Fibroblast of the aortic adventitia (primary cell): ENCODE data around the gene PROK1. TPM values are rescaled to one million over a fixed set of nuclear protein-coding genes. Genes with fewer than 3 reads are reported as not detected.

ENCODE experiments used
- DNase-seq: peaks from one replicate; pipeline ENCODE4 v3.0.0-alpha.2; 2010; ENCODE audit warnings: low read depth
- H3K4me3 ChIP-seq: 2 replicates; pipeline ENCODE4 v1.5.1; 2011; ENCODE audit warnings: low read depth, mild to moderate bottlenecking, control low read depth, low read length, moderate library complexity
- CTCF ChIP-seq: IDR thresholded peaks from 2 replicates; pipeline ENCODE4 v1.5.1; 2011; ENCODE audit warnings: mild to moderate bottlenecking, low read length, control low read depth, inconsistent platforms; ENCODE audit not compliant: insufficient read depth
- total RNA-seq: library from RNA; depleted of rRNA; stranded (reverse); fragments of >200 nt; gene quantifications from 2 replicates; pipeline ENCODE4 v1.2.3, GENCODE V29; 2012; ENCODE audit warnings: low replicate concordance

The PROK1 gene
- total RNA-seq, 1 donor = not detected

GRCh38 chr1:110441888-110442287 lies 9.1 kb upstream of the PROK1 start:
- H3K4me3 ChIP-seq = no peak overlapping the region
- no peak for TF ChIP-seq CTCF
- DNase-seq = no peak

- no peak for TF ChIP-seq CTCF
- no peak overlapping the region for H3K4me3 ChIP-seq
- peak; percentile 26 for DNase-seq
These were observed 7.5 kb upstream of the PROK1 start for GRCh38 chr1:110443451-110443850.

GRCh38 chr1:110444561-110444960 lies 6.4 kb upstream of the PROK1 start:
- no peak for TF ChIP-seq CTCF
- DNase-seq = no peak
- H3K4me3 ChIP-seq = no peak overlapping the region

- no peak overlapping the region for H3K4me3 ChIP-seq
- no peak for TF ChIP-seq CTCF
- DNase-seq = no peak
These were observed 993 bp upstream of the PROK1 start for GRCh38 chr1:110449661-110450651.

- no peak for DNase-seq
These were observed 1.4 kb downstream of the PROK1 start for GRCh38 chr1:110452330-110452729.

GRCh38 chr1:110453829-110454228 lies 2.9 kb downstream of the PROK1 start:
- TF ChIP-seq CTCF = no peak
- DNase-seq = no peak
- H3K4me3 ChIP-seq = no peak overlapping the region

More at GRCh38 chr1:110452330-110452729, 1.4 kb downstream of the PROK1 start:
- TF ChIP-seq CTCF = no peak
- no peak overlapping the region for H3K4me3 ChIP-seq
